HepG2 (cell line): ENCODE data around the gene CNNM3. TPM values are rescaled to one million over a fixed set of nuclear protein-coding genes. Genes with fewer than 3 reads are reported as not detected.

Experiments
- CCAR2 ChIP-seq: fragments of 200-400 bp; formaldehyde crosslinking; optimal IDR thresholded peaks from 2 replicates; pipeline ENCODE3; 2018; ENCODE audit warnings: low read depth, mild to moderate bottlenecking, low read length, moderate library complexity
- DR1 ChIP-seq: sonication (generic); formaldehyde crosslinking; IDR thresholded peaks from 2 replicates; pipeline ENCODE4 v1.8.0; 2021; ENCODE audit warnings: mild to moderate bottlenecking, missing genetic modification reagents, inconsistent platforms
- ELF3 ChIP-seq: IDR thresholded peaks from 2 replicates; pipeline ENCODE4 v1.6.1; 2016; ENCODE audit warnings: missing genetic modification reagents, missing compliant biosample characterization
- KLF16 ChIP-seq, 2 experiments: sonication (generic) in 1 of 2; formaldehyde crosslinking in 1 of 2; IDR thresholded peaks; 2 replicates each; pipeline versions ENCODE4 v1.6.1 to v1.8.0; 2016 to 2023; ENCODE audit warnings: missing genetic modification reagents in 2 of 2, missing compliant biosample characterization in 1 of 2
- MAZ ChIP-seq, 2 experiments: sonication (generic) in 1 of 2; formaldehyde crosslinking in 1 of 2; IDR thresholded peaks; 2 replicates each; pipeline versions ENCODE4 v1.5.0 to v1.6.1; 2012 to 2020; ENCODE audit warnings: low read depth in 2 of 2, mild to moderate bottlenecking in 2 of 2, borderline replicate concordance in 1 of 2, improper control_type of control experiment in 1 of 2, low read length in 1 of 2, missing genetic modification reagents in 1 of 2, moderate library complexity in 1 of 2
- MEIS2 ChIP-seq: sonication (generic); formaldehyde crosslinking; IDR thresholded peaks from 2 replicates; pipeline ENCODE4 v1.9.0; 2021; ENCODE audit warnings: mild to moderate bottlenecking, missing genetic modification reagents
- PRMT3 ChIP-seq: sonication (generic); formaldehyde crosslinking; IDR thresholded peaks from 2 replicates; pipeline ENCODE4 v1.8.1; 2022; ENCODE audit warnings: low read depth, mild to moderate bottlenecking, moderate library complexity, missing genetic modification reagents, borderline replicate concordance
- RFXANK ChIP-seq: IDR thresholded peaks from 2 replicates; pipeline ENCODE4 v1.6.1; 2016
- SOX13 ChIP-seq, 3 experiments: fragments of 450-650 bp in 1 of 3; sonication (generic) in 1 of 3; formaldehyde crosslinking in 1 of 3; IDR thresholded peaks in 2 of 3; conservative IDR thresholded peaks in 1 of 3; 2 replicates each; pipeline versions ENCODE4 v1.5.0 to v1.6.1; 2016 to 2020; ENCODE audit warnings: antibody characterized with exemption in 1 of 3, mild to moderate bottlenecking in 1 of 3, missing compliant biosample characterization in 1 of 3, missing genetic modification reagents in 1 of 3, moderate library complexity in 1 of 3
- SP1 ChIP-seq, 2 experiments: fragments of 450-650 bp in 1 of 2; sonication (generic) in 1 of 2; formaldehyde crosslinking in 1 of 2; IDR thresholded peaks; 2 replicates each; pipeline versions ENCODE4 v1.4.0 to v1.6.1; 2016 to 2020; ENCODE audit warnings: missing genetic modification reagents in 1 of 2
- THAP7 ChIP-seq: sonication (generic); formaldehyde crosslinking; IDR thresholded peaks from 2 replicates; pipeline ENCODE4 v1.8.1; 2023; ENCODE audit warnings: mild to moderate bottlenecking, missing genetic modification reagents
- ZBTB40 ChIP-seq, 2 experiments: fragments of 450-650 bp in 1 of 2; sonication (generic) in 1 of 2; formaldehyde crosslinking in 1 of 2; IDR thresholded peaks; 2 replicates each; pipeline versions ENCODE4 v1.6.1 to v1.8.0; 2016 to 2022; ENCODE audit warnings: antibody characterized with exemption in 1 of 2, mild to moderate bottlenecking in 1 of 2, missing genetic modification reagents in 1 of 2
- ZNF12 ChIP-seq: sonication (generic); formaldehyde crosslinking; IDR thresholded peaks from 2 replicates; pipeline ENCODE4 v1.5.0; 2020; ENCODE audit warnings: missing genetic modification reagents
- ZNF224 ChIP-seq: sonication (generic); formaldehyde crosslinking; IDR thresholded peaks from 2 replicates; pipeline ENCODE4 v1.5.0; 2020; ENCODE audit warnings: mild to moderate bottlenecking, missing genetic modification reagents
- ZNF230 ChIP-seq: sonication (generic); formaldehyde crosslinking; IDR thresholded peaks from 2 replicates; pipeline ENCODE4 v1.4.0; 2020; ENCODE audit warnings: mild to moderate bottlenecking, missing genetic modification reagents
- ZNF33A ChIP-seq: sonication (generic); formaldehyde crosslinking; IDR thresholded peaks from 2 replicates; pipeline ENCODE4 v1.5.1; 2020; ENCODE audit warnings: missing genetic modification reagents, mild to moderate bottlenecking, moderate library complexity, borderline replicate concordance
- ZSCAN5A ChIP-seq: sonication (generic); formaldehyde crosslinking; IDR thresholded peaks from 2 replicates; pipeline ENCODE4 v1.8.0; 2022; ENCODE audit warnings: mild to moderate bottlenecking, missing genetic modification reagents, borderline replicate concordance
- polyA plus RNA-seq, 8 experiments: library from polyadenylated mRNA; depleted of rRNA in 3 of 8; stranded (reverse) in 7 of 8; unstranded in 1 of 8; fragments of >200 nt; fragmentation: Illumina TruSeq in 4 of 8; extraction: Trizol in 4 of 8; gene quantifications; 2 replicates each; pipeline versions ENCODE4 v1.2.1 to v1.2.3, GENCODE V29; 2011 to 2016; ENCODE audit warnings: low read depth in 4 of 8, missing spikeins in 1 of 8, mixed read lengths in 1 of 8; ENCODE audit not compliant: insufficient read depth in 1 of 8
- total RNA-seq, 5 experiments: library from RNA; depleted of rRNA; stranded (reverse); fragments of >200 nt; fragmentation: Illumina TruSeq; extraction: Trizol; gene quantifications; 2 replicates each; pipeline ENCODE4 v1.2.3, GENCODE V29; 2016; ENCODE audit warnings: low read depth in 1 of 5

CNNM3 gene
- total and polyA plus RNA-seq, 2 of the 13 experiments (the other 11 are each of a cell fraction or from before 2014, with no cell fraction given): 21.2 to 27.9 TPM

GRCh38 chr2:96810783-96811192, 5.3 kb upstream of the CNNM3 start (continued):
- TF ChIP-seq SOX13 (IDR thresholded peaks at IDR 0.05): no peak
- TF ChIP-seq SOX13 (CRISPR knock-in tag; conservative IDR thresholded peaks at IDR 0.05 in 1 of 2, IDR thresholded peaks at IDR 0.05 in 1 of 2): peak in 1 of 2 experiments; percentile 36; a peak in 1 of 4 replicates
- 0 out of 4 replicates have a peak, but pooled peaks of 1 of the 2 experiments have one; percentile 17 for TF ChIP-seq KLF16 (CRISPR knock-in tag; IDR thresholded peaks at IDR 0.05)
- no peak for TF ChIP-seq MEIS2 (CRISPR knock-in tag)
- TF ChIP-seq PRMT3 (CRISPR knock-in tag): no peak
- TF ChIP-seq THAP7: no peak
- TF ChIP-seq ZNF33A (CRISPR knock-in tag): no peak
- TF ChIP-seq ZNF224 (CRISPR knock-in tag): no peak
- 0 out of 2 replicates have a peak, but pooled peaks have one; percentile 67 for TF ChIP-seq ZNF230 (CRISPR knock-in tag)
- TF ChIP-seq CCAR2: no peak
- no peak for TF ChIP-seq ZNF12 (CRISPR knock-in tag)
- TF ChIP-seq ZBTB40 (IDR thresholded peaks at IDR 0.05): no peak
- peak; percentile 37; the same call in 1 of the 2 replicates for TF ChIP-seq ZBTB40 (CRISPR knock-in tag; IDR thresholded peaks at IDR 0.05)
- 0 out of 2 replicates have a peak, but pooled peaks have one; percentile 32 for TF ChIP-seq RFXANK (CRISPR knock-in tag)
- 0 out of 2 replicates have a peak, but pooled peaks have one; percentile 16 for TF ChIP-seq DR1
- no peak; the same call in 1 of the 2 replicates for TF ChIP-seq MAZ (IDR thresholded peaks at IDR 0.05; ENCODE audit: borderline replicate concordance, low read depth, low read length)
- no peak for TF ChIP-seq MAZ (CRISPR knock-in tag; IDR thresholded peaks at IDR 0.05; ENCODE audit: low read depth)
- no peak for TF ChIP-seq ZSCAN5A (CRISPR knock-in tag)
- TF ChIP-seq SP1 (IDR thresholded peaks at IDR 0.05): no peak
- no peak for TF ChIP-seq SP1 (CRISPR knock-in tag; IDR thresholded peaks at IDR 0.05)
- TF ChIP-seq ELF3: peak; percentile 52; the same call in 1 of the 2 replicates
